Esophagus mucosa (tissue), 1 donor: ENCODE data around the gene NOX5. TPM values are rescaled to one million over a fixed set of nuclear protein-coding genes. Genes with fewer than 3 reads are reported as not detected.
"Not testable (repeated sequence)": the region's sequence is repeated elsewhere in the genome, so short reads cannot be mapped to it uniquely, and the experiment has no call there.

Experiments
- ATAC-seq: fragments of 200-7000 bp; cut with Tn5 transposase; one replicate; pipeline ENCODE4 v1.9.1; 2020
- total RNA-seq: library from RNA; stranded (reverse); gene quantifications from one replicate; pipeline ENCODE4 v1.2.4, GENCODE V29; 2023
- donor health status: DM: yes; HTN: yes; CAD: no.

Gene NOX5, protein sequence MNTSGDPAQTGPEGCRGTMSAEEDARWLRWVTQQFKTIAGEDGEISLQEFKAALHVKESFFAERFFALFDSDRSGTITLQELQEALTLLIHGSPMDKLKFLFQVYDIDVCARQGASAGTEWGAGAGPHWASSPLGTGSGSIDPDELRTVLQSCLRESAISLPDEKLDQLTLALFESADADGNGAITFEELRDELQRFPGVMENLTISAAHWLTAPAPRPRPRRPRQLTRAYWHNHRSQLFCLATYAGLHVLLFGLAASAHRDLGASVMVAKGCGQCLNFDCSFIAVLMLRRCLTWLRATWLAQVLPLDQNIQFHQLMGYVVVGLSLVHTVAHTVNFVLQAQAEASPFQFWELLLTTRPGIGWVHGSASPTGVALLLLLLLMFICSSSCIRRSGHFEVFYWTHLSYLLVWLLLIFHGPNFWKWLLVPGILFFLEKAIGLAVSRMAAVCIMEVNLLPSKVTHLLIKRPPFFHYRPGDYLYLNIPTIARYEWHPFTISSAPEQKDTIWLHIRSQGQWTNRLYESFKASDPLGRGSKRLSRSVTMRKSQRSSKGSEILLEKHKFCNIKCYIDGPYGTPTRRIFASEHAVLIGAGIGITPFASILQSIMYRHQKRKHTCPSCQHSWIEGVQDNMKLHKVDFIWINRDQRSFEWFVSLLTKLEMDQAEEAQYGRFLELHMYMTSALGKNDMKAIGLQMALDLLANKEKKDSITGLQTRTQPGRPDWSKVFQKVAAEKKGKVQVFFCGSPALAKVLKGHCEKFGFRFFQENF
- total RNA-seq, result 0.44 TPM

DNA sequence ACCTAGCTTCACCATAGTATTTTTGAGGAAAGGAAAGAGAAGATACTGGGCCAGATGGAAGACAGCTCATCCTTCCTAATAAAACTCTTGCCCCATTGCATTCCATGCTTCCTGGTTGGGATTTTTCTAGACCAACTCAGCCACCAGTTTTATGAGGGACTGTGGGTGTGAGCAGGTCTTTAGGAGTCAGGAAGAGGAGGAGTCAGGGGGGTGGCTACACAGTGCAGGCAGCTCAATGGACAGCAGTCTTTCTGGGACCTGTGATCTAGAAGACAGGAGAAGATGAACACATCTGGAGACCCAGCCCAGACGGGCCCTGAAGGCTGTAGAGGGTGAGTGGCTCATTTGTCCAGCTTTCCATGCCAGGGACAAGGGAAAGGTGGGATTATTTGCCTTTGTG lies at the start of gene NOX5:
Gene NOX5, plus strand, starts transcription at position 242 of the 400 bp plus-strand sequence. Its CDS starts 41 bp downstream, at position 283.
- ATAC-seq, result no peak

DNA sequence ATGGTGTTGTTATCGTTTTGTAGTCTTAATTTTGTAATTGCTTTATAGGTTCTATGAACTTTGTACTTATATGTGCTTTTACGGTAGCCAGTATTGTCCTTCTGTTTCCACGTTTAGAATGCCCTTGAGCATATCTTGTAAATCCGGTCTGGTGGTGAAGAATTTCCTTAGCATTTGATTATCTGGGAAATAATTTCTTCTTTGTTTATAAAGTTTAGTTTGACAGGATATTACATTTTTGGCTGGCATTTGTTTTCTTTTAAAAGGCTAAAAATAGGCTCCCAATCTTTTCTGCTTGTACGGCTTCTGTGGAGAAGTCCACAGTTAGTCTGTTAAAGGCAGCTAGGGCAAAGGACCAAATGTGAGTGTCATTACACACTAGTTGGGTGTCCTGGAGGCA lies 47.5 kb upstream of the NOX5 start:
- no peak for ATAC-seq

DNA sequence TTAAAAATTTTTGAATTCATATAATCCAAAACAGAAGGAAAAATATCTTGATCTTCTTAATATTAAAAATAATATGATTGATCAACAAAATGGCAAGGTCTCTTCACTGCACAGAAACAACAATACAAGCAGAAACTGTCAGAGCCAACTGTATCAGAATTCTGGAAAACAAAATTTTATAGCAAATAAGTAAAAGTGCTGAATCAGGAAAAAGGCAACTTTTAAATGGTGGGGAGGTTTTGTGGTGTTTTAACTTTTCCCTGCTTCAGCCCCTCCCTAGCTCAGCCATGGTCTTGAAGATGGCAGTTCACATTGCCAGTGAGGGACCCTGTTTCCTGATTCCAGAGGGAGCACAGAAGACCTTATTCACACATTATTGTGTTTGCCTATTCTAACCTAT lies 46.5 kb upstream of the NOX5 start:
- ATAC-seq, result no peak

DNA sequence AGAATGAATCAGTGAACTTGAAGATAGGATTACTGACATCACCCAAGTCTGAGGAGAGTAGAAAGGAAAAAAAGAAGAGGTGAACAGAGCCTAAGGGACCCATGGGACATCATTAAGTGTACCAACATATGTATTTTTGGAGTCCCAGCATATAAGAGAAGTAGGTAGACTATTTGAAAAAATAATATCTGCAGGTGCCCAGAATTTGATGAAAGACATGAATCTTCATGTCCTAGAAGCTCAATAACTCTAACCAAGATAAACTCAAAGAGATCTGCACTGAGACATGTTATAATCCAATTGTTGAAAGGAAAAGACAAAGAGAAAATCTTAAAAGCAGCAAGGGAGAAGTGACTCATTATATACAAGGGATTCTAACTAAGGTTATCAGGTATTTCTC lies 45.2 kb upstream of the NOX5 start:
- ATAC-seq, result no peak

DNA sequence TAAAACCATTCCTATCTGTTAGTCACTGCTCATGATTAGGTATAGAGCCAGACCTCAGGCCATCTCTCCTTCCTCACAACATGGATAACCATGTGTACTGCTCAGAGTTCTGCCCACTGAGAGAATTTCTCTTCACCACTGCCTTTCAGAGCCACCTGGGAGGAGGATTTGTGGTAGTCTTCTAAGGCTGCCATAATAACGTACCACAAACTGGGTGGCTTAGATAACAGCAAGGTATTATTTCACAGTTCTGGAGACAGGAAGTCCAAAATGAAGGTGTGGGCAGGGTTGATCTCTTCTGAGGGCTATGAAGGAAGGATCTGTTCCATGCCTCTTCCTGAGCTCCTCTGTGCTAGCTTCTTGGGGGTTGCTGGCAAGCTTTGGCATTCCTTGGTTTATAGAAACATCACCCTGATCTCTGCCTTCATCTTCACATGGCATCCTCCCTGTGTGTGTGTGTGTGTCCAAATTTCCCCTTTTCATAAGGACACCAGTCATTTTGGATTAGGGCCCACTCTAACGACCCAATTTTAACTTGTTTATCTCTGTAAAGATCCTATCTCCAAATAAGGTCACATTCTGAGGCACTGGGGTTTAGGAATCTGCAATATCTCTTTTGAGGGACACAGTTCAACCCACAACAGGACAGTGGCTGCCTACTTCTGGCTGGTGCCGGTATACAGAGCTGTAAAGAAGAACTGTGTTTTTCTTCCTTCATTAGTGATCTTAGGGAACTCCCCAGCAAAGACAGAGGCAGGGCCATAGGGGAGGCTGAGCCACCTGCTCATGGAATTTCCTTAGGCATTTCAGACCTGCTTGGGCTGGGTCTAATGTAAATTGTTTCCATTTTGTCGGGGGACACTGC lies 42.1 kb upstream of the NOX5 start:
- no peak for ATAC-seq

DNA sequence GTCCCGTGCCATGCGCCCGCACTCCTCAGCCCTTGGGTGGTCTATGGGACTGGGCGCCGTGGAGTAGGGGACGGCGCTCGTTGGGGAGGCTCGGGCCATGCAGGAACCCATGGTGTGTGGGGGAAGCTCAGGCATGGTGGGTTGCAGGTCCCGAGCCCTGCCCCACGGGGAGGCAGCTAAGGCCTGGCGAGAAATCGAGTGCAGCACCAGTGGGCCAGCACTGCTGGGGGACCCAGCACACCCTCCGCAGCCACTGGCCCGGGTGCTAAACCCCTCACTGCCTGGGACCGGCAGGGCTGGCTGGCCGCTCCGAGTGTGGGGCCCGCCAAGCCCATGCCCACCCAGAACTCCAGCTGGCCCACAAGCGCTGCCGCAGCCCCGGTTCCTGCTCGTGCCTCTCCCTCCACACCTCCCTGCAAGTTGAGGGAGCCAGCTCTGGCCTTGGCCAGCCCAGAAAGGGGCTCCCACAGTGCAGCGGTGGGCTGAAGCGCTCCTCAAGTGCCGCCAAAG lies 38.8 kb upstream of the NOX5 start:
- not testable (repeated sequence) for ATAC-seq

DNA sequence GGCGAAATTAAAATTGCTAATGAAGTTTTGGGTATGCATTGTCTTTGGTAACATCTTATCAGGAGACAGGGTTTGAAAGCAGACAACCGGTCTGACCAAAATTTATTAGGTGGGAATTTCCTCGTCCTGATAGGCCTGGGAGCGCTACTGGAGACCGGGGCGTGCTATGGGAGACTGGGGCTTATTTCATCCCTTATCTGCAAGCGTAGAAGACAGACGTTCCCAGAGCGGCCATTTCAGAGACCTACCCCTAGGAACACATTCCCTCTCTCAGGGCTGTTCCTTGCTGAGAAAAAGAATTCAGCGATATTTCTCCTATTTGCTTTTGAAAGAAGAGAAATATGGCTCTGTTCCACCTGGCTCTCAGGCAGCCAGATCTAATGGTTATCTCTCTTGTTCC lies 37.1 kb upstream of the NOX5 start:
- ATAC-seq, result not testable (repeated sequence)

DNA sequence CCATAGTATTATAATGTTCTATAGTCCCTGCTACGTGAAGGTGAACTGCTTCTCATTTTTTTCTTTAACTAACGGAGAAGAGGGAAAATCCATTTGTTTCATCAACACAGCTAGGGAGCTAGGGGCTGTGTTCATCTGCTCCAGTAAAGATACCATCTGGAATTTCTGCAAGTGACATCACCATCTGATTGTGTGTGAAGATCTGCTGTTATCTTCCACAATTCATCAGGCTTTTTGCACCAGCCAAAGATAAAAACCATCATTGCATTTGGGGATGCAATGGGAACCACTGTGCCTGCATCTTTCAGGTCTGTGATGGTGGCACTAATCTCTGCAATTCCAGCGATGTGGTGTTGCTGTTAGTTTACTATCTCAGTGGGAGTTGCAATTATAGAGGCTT lies 35.5 kb upstream of the NOX5 start:
- no peak for ATAC-seq

DNA sequence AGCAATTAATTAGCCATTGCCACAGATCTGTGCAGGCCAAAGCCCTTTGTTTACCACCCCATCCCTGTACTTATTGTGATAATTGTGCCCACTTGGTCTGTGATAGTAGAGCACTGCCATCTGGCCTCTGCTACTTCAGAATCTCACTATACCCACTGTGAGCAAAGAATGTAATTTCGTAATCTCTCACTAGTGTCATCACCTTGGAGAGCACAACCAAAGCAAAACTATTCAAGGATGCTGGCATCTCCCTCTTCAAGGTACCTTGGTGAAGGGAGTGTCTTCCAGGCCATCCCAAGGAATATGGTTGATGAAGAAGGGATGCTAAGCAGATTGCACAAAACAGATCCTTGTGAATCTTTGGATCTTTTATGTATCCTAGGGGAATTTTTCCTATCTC lies 34.7 kb upstream of the NOX5 start:
- ATAC-seq, result no peak

DNA sequence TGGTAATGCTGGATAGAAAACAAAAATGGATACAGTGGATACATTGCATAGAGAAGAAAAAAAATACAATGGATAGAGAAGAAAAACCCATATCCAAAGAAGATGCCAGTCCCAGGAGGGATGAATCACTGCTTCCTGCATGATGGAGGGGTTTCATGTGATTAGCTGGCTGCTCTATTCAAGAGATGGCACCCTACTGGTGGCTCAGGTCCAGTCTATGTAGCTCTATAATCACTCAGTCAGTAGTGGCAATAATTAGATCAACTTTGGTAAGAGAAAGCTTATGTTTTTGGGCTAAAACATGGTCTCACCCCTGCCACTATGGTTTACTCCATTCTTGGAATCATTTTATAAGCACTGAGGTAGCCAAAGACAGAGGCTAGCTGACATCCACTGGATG lies 33.7 kb upstream of the NOX5 start:
- no peak for ATAC-seq

DNA sequence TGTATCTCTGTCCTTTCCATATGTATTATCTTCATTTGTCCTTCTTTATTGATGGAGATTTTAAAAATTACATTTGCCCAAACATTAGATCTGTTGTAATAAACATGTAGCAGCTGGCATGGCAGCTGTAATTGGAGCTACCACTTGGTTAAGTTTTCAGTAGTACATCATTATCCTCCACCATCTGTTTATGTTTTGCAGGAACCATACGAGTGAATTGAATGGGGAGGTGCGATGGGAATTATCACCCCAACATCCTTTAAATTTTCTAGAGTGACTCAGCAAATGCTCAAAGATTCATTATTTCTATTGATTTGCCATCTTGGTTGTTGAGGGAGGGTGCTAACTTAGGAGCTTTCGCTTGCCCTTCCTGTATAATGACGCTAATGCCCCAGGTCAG lies 32.6 kb upstream of the NOX5 start:
- ATAC-seq, result no peak

DNA sequence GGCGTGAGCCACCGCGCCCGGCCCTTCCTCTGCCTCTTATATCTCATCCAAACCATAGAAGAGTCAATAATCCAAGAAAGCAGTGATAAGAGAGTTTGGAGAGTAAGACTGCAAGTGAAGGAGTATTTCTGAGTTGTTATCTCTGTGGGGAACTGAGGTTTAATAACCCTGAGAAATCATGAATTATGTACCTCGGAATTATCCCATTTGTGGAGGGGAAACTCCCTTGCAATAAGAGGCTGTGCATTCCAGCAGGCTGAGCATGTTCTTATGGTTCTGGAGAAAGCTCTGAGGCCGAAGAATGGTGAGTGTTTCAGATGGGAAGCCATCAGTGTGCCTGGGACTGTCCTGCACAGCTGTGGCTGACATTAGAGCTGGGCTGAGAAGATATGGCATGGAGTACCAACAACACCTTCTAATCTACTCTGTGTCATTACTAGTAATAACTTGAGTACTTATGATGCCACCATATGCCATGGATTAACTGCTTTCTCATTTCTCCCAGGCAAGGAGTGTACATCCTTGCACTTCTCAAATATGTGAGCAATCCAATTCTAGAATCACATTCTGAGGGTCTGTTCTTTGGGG lies 31.4 kb upstream of the NOX5 start:
- no peak for ATAC-seq

DNA sequence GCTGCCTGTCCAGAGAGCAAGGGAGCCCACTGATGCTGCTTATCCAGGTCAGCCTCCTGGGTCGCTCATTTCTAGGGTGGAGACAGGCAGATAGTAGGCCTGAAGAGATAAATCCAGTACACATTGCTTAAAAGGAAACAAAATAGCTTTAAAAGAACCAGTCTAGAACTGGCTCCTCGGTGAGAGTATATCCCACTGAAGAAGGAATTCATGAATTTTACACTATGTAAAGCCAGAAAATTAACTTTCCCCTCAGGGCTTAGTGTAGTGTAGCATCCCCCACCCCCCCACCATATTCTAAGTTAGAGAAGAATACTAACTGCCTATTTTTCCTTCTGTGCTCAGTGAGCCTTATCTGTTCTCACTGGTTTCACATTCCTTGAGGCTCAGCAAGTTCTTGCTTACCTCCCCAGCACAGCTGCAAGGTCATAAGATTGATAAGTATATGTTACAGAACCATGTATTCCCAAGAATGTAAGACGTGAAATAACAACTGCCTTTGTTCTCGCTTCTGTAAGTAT lies 30.5 kb upstream of the NOX5 start:
- ATAC-seq, result no peak

DNA sequence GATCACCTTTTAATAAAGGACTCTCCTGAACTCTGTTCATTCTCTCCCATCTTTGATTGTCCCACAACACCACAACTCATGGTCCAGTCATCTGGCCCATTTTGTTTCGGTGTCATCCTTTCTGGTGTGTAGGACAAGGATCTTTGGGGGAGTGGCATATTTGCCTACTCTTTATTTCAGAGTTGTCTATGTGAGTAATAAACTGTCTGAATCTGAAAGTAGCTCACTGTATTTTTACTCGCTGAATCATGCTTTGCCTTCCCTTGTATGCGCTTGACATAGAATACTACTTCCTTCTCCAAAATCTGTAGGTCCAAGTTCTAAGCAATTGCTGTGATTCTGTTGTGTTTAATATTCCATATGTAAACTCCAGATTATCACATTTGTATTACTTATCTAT lies 29.9 kb upstream of the NOX5 start:
- ATAC-seq, result no peak

DNA sequence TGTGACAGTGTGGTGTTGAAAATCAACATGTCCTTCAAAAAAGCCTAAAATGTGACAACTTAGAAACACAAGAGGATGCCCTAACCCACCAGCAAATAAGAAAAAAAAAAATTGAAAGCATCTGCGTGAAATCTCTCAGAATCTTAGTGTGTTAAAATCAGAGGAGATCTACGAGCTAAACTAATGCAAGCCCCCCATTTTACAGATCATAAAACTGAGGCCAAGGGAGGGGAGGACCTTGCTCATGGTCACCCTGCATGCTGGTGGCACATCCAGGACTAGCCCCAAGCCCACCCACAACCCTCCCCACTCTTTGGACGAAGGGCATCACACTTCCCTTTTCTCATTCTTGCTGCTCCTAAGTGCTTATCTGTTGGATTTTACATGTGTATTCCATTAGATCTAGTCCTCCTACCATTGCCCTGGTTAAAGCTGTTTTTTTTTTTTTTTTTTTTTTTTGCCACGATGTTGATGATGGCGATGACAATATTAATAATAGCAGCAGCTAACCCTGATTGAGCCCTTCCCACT lies 29.1 kb upstream of the NOX5 start:
- ATAC-seq, result no peak

DNA sequence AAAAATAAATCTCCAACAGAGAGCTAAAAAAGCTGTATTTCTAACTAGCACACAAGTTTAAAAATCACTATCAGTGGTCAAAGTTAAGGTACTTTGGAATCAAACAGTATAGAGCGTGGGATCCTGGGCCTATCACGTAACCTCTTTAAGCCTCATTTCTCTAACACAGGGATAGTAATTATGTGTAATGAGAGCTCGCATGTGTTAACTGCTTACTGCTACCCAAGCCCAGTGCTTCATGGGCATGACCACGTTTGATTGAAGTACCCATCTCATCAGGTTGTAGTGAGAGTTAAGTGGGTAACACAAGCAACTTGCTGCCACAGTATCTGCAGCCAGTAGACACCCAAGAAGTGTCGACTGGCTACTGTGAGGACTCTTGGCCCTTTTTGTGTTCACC lies 28.2 kb upstream of the NOX5 start:
- no peak for ATAC-seq

DNA sequence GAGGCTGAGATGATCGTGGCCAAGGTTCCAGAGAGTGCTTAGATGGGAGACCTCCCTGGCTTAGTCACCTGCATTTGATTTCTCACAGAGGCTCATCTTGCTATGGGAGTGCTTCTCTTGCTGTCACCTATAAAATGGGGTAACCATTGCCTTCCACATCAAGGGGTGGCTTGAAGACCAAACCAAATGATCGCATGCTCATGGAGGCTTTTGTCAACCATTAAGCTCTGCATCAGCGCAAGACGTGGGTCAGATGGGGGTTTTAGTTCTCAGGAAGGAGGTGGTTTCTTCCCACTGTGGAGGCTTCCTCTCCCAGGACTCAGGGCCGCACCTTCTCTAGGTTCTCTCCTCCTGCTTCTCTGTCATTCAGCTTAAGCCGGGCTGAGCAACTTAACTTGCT lies 27.4 kb upstream of the NOX5 start:
- no peak for ATAC-seq

DNA sequence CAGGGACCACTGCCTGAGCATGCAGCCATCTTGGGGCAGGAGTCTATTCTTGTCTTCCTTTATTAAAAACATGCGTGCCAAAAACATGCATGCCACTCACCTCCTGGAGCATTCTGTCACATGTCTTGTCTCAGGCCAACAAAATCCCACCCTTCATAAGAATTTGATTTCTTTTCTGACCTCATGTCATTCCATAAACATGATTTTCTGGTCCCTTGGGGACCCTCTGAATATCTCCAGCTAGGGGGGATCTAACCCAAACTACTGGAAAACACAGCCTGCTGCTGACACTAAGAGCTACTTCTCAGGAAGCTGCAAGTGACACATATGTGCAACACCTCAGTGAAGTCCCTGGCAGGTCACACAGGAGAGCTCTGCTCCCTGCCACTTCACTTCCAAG lies 26.8 kb upstream of the NOX5 start:
- ATAC-seq, result no peak

DNA sequence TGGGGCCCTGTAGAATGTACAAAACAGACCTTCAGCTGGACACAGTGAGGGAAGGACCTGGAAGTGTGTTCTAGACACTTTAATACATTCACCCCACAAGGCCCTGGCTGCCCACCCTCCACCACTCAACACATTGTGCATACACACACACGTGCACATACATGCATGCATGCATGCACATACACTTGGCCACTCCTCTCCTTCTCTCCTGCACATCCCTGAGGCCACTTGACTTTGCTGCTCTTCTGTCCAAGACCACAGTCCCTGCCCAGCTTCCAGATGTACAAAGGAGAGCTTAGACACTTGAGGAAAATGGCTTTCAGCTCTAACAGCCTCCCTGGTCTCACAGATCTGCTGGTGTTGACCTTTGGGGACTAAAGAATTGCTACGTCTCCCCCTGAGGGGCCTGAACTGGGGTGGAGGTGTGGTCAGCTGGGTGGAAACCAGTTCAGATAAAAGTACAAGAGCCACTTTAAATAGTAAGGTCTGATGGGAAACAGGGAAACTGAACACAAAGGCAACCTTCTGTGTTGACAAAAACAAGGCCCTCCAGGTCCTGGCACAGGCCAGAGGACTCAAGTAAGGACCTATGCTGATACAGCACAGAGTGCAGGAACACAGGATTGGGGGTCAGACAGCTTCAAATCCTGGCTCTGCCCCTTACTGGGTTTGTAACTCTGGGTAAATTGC lies 24.8 kb upstream of the NOX5 start:
- no peak for ATAC-seq

DNA sequence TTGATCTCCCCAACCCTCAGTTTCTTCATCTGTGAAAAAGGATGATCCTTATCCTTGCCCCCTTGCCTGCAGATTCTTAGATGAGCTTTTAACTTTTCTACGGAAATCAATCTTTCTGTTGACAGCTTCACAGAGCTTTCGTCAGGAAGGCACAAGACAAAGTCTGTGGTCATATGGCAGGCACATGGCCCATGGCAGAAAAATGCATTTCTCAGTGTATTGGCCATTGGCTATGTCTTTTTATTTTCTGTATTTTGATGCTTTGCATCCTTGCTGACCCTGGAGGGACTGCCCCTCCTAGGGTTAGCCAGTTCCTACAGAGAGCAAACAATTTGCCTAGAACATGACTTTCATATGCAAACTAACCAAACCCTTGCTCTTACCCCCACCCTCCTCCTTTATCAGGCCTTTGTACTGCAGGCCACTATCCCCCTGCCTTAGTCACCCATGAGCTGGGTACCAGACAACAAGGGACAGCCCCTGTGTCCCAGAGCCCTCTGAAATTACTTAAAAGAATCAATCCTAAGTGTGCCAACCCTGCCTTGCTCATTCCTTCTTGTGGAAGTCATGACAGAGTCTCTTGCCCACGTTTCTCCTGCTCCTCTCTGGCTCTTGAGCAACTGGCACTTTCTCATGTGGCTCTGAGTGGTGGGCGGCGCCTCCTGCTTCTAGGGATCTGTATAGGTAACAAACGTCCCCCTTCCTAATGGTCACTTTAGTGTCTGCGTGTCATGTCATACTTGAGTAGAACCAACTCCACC lies 24.1 kb upstream of the NOX5 start:
- ATAC-seq, result no peak
